K562 (cell line): Measurements from ENCODE around the gene POFUT2. TPM values are rescaled to one million over a fixed set of nuclear protein-coding genes. Genes with fewer than 3 reads are reported as not detected.

Experiments
- ATAC-seq: fragments of 200-7000 bp; cut with Tn5 transposase; 3 replicates; pipeline ENCODE4 v1.9.1; 2020; ENCODE audit warnings: moderate library complexity
- BruUV-seq: library from RNA; stranded (reverse); fragments of 400-500 nt; replicated peaks from 2 replicates; lab custom pipeline; 2021; lab: Mats Ljungman, UMichigan
- CTCF ChIA-PET: fragments of 300-600 bp; formaldehyde crosslinking; extraction: SDS; loops from one replicate; lab custom pipeline; 2021; ENCODE audit warnings: low intra/inter-chr PET ratio; lab: Yijun Ruan, JAX
- POLR2A ChIA-PET: fragments of 300-600, 350-650 bp; sonication (Branson Sonifier 250); formaldehyde crosslinking; extraction: SDS; loops from one replicate; lab custom pipeline; 2021; ENCODE audit warnings: antibody characterized with exemption, inconsistent platforms; lab: Yijun Ruan, JAX
- DNase-seq, 4 experiments: peaks; one replicate each; pipeline versions ENCODE4 v3.0.0 to v3.0.0-alpha.2; 2011 to 2018; ENCODE audit warnings: low spot score in 3 of 4, mixed read lengths in 3 of 4; ENCODE audit errors: extremely low read depth in 1 of 4
- FAIRE-seq: peaks from 2 replicates; lab custom pipeline; 2011; peaks lifted over from hg19 to GRCh38; lab: Jason Lieb, UNC
- H2AFZ ChIP-seq: 2 replicates; pipeline ENCODE4 v1.6.0; 2011; ENCODE audit warnings: low read depth, low read length, control low read depth, inconsistent platforms
- H3K27ac ChIP-seq: fragments of 200-600 bp; 3 replicates; pipeline ENCODE4 v1.8.0; 2011; ENCODE audit warnings: low read depth, mild to moderate bottlenecking, control low read depth, inconsistent platforms, low read length, moderate library complexity, mixed read lengths; ENCODE audit errors: extremely low read depth
- H3K27me3 ChIP-seq, 2 experiments: fragments of 300-600 bp in 1 of 2; 2 replicates in 1 of 2; 3 replicates in 1 of 2; pipeline versions ENCODE4 v1.6.0 to v1.8.0; 2011; ENCODE audit warnings: inconsistent platforms in 2 of 2, low read length in 2 of 2, mild to moderate bottlenecking in 1 of 2, mixed read lengths in 1 of 2, moderate library complexity in 1 of 2; ENCODE audit not compliant: control insufficient read depth in 2 of 2, insufficient read depth in 2 of 2
- H3K36me3 ChIP-seq: fragments of 300-600 bp; 3 replicates; pipeline ENCODE4 v1.8.0; 2011; ENCODE audit warnings: mild to moderate bottlenecking, low read length, inconsistent platforms; ENCODE audit not compliant: control insufficient read depth, insufficient read depth
- H3K4me1 ChIP-seq, 2 experiments: fragments of 200-600 bp in 1 of 2; replicated peaks in 1 of 2; 2 replicates in 1 of 2; 3 replicates in 1 of 2; pipeline versions ENCODE4 v1.5.1 to v1.8.0; 2011; ENCODE audit warnings: inconsistent platforms in 2 of 2, low read length in 2 of 2, mild to moderate bottlenecking in 1 of 2, mixed read lengths in 1 of 2, moderate library complexity in 1 of 2; ENCODE audit not compliant: control insufficient read depth in 2 of 2, insufficient read depth in 2 of 2
- H3K4me2 ChIP-seq: 2 replicates; pipeline ENCODE4 v1.6.1; 2011; ENCODE audit warnings: low read length, control low read depth, inconsistent platforms, mixed read lengths; ENCODE audit not compliant: insufficient read depth
- H3K4me3 ChIP-seq: fragments of 200-600 bp; sonication (generic), shearing (Covaris generic); 2 replicates; pipeline ENCODE4 v1.5.1; 2016; ENCODE audit warnings: control low read depth, inconsistent platforms
- H3K79me2 ChIP-seq: fragments of 200-600 bp; 3 replicates; pipeline ENCODE4 v1.8.0; 2011; ENCODE audit warnings: low read length, inconsistent platforms; ENCODE audit not compliant: control insufficient read depth, insufficient read depth
- H3K9ac ChIP-seq, 2 experiments: 2 replicates each; pipeline versions ENCODE4 v1.6.0 to v1.6.1; 2011; ENCODE audit warnings: low read depth in 2 of 2, low read length in 2 of 2, control low read depth in 1 of 2, inconsistent platforms in 1 of 2, mild to moderate bottlenecking in 1 of 2, mixed read lengths in 1 of 2; ENCODE audit not compliant: insufficient read depth in 1 of 2
- H3K9me1 ChIP-seq: one replicate; pipeline ENCODE4 v1.6.0; 2011; ENCODE audit warnings: inconsistent platforms, mild to moderate bottlenecking, low read length, moderate library complexity; ENCODE audit not compliant: control insufficient read depth, insufficient read depth
- H3K9me3 ChIP-seq: replicated peaks from 2 replicates; pipeline ENCODE4 v1.5.1; 2011; ENCODE audit warnings: low read depth, low read length, inconsistent platforms; ENCODE audit not compliant: control insufficient read depth, insufficient read depth
- H4K20me1 ChIP-seq: replicated peaks from 2 replicates; pipeline ENCODE4 v1.6.1; 2011; ENCODE audit warnings: low read length, inconsistent platforms, mixed read lengths; ENCODE audit not compliant: control insufficient read depth, insufficient read depth
- CEBPZ ChIP-seq: fragments of 150-350 bp; IDR thresholded peaks from 2 replicates; pipeline ENCODE4 v1.6.1; 2014; ENCODE audit warnings: low read depth, mild to moderate bottlenecking, low read length, borderline replicate concordance
- HOMEZ ChIP-seq: fragments of 250-450 bp; sonication (Bioruptor Pico); IDR thresholded peaks from 2 replicates; pipeline ENCODE4 v1.4.0; 2020; ENCODE audit warnings: mild to moderate bottlenecking, moderate library complexity
- ILK ChIP-seq: fragments of 450-650 bp; IDR thresholded peaks from 2 replicates; pipeline ENCODE4 v1.6.1; 2016; ENCODE audit warnings: missing genetic modification characterization, low read depth, mild to moderate bottlenecking, missing compliant biosample characterization, moderate library complexity, borderline replicate concordance
- WGBS: fragments of 100-300 bp; shearing (Covaris generic); methylation state at CpG from one replicate; pipeline ENCODE4 v1.1.6; 2016; ENCODE audit warnings: low coverage, mixed read lengths; ENCODE audit not compliant: insufficient coverage; ENCODE audit errors: missing lambda C conversion rate; 5-methylcytosine and 5-hydroxymethylcytosine counted together
- in situ Hi-C: fragments of 300-500 bp; cut with MboI; formaldehyde crosslinking; loops from 4 replicates; pipeline ENCODE4 v1.15.0; 2018; ENCODE audit warnings: inconsistent platforms, mixed read lengths
- intact Hi-C: fragments of 100-400 bp; cut with micrococcal nuclease; formaldehyde crosslinking; loops from 2 replicates; pipeline ENCODE4 v1.14.2; 2022
- polyA plus RNA-seq, 8 experiments: library from polyadenylated mRNA; depleted of rRNA in 4 of 8; stranded (reverse) in 5 of 8; unstranded in 3 of 8; fragments of >200 nt; fragmentation: Nextera tagmentation in 2 of 8; fragmentation: Illumina TruSeq in 1 of 8; extraction: Ambion mirVana in 2 of 8; extraction: Trizol in 1 of 8; gene quantifications; 2 replicates each; pipeline versions ENCODE4 v1.2.1 to v1.2.3, GENCODE V29; 2011 to 2014; ENCODE audit warnings: inconsistent platforms in 1 of 8, missing spikeins in 1 of 8
- total RNA-seq, 7 experiments: library from RNA; depleted of rRNA in 6 of 7; stranded (reverse); fragments of >200 nt in 6 of 7; fragmentation: Illumina TruSeq in 2 of 7; extraction: Trizol in 2 of 7; gene quantifications; 2 replicates each; pipeline versions ENCODE4 v1.2.1 to v1.2.3, GENCODE V29; 2011 to 2021; ENCODE audit warnings: low replicate concordance in 1 of 7

The POFUT2 gene
- total and polyA plus RNA-seq, 9 of the 15 experiments (the other 6 are each of a cell fraction or from before 2014, with no cell fraction given) = 1.1 to 24.2 (median 11.0) TPM

GRCh38 chr21:45289134-45289533, 1.4 kb upstream of the POFUT2 start:
- ChIA-PET POLR2A (interaction anchor here (0.6 to 1.5 kb wide), 7 partner anchors 8 to 168 kb away, joined by 3 to 4 read pairs (median 3); no protein-coding TSS in a partner anchor), CTCF (interaction anchor here (0.6 to 6.1 kb wide), 2 partner anchors 150 kb away, joined by 3 to 100 read pairs; no protein-coding TSS in a partner anchor)
- no peak overlapping the region for H3K27ac ChIP-seq
- peak; percentile 84 for FAIRE-seq
- no peak for DNase-seq
- ATAC-seq = no peak
- no peak overlapping the region for H3K9ac ChIP-seq
- intact Hi-C loops = no loop called here
- H3K4me3 ChIP-seq = no peak overlapping the region
- in situ Hi-C loops = loop anchor here (5.0 kb wide), 1 partner anchor 142 kb away; no protein-coding TSS in a partner anchor
- H3K9me3 ChIP-seq = no peaks in the 10 kb centered on the region
- no peaks in the 10 kb centered on the region for H4K20me1 ChIP-seq
- TF ChIP-seq HOMEZ (CRISPR knock-in tag) = no peak
- TF ChIP-seq CEBPZ = no peak
- no peak for TF ChIP-seq ILK
- peaks cover 19% of the 10 kb centered on the region; the same call in 2 of the 3 replicates for H3K36me3 ChIP-seq
- H3K9me1 ChIP-seq = peaks cover 4% of the 10 kb centered on the region
- no peak overlapping the region for H3K4me2 ChIP-seq
- BruUV-seq = no TSS peak
- H3K79me2 ChIP-seq = peaks cover 13% of the 10 kb centered on the region; the same call in 2 of the 3 replicates
- WGBS = 80% methylated on average over 3 of the region's 3 CpGs
- H3K4me1 ChIP-seq = peaks cover 12 to 45% of the 10 kb centered on the region in 2 experiments; a peak in 4 of 5 replicates
- H2AFZ ChIP-seq = no peak overlapping the region
- H3K27me3 ChIP-seq = no peaks in the 10 kb centered on the region
